ENCODE measurements around the gene STPG4.

DNA sequence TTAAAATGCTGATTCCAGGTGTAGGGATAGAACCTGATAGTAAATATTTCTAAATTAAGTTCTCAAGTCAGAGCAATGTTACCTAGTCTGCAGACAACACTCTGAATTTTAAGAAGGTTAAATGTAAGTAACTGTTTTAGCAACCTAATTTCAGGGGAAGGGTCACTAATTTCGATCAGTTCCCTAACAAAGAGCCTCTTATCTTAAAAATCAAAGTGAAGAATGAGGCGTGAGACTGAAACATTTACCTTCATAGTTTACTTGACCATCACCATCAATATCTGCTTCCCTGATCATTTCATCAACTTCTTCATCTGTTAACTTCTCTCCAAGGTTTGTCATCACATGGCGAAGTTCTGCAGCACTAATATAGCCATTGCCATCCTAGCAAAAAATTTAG lies 6.4 kb upstream of the STPG4 start:
- TF ChIP-seq EZH2 (IDR thresholded peaks at IDR 0.05) (no peak), POLR2A (IDR thresholded peaks at IDR 0.05; ENCODE audit: borderline replicate concordance, extremely low read depth, insufficient read depth, insufficient read length) (no peak), SIN3A (IDR thresholded peaks at IDR 0.05; ENCODE audit: low read depth) (no peak), ZNF274 (IDR thresholded peaks at IDR 0.05; ENCODE audit: low read depth, low read length) (no peak), POLR2AphosphoS5 (IDR thresholded peaks at IDR 0.05; ENCODE audit: low read depth, low read length) (no peak)
- TF ChIP-seq, protein P1, sequence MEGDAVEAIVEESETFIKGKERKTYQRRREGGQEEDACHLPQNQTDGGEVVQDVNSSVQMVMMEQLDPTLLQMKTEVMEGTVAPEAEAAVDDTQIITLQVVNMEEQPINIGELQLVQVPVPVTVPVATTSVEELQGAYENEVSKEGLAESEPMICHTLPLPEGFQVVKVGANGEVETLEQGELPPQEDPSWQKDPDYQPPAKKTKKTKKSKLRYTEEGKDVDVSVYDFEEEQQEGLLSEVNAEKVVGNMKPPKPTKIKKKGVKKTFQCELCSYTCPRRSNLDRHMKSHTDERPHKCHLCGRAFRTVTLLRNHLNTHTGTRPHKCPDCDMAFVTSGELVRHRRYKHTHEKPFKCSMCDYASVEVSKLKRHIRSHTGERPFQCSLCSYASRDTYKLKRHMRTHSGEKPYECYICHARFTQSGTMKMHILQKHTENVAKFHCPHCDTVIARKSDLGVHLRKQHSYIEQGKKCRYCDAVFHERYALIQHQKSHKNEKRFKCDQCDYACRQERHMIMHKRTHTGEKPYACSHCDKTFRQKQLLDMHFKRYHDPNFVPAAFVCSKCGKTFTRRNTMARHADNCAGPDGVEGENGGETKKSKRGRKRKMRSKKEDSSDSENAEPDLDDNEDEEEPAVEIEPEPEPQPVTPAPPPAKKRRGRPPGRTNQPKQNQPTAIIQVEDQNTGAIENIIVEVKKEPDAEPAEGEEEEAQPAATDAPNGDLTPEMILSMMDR (IDR thresholded peaks at IDR 0.05 in 2 of 3, conservative IDR thresholded peaks at IDR 0.05 in 1 of 3; ENCODE audit: borderline replicate concordance in 1 of 3, insufficient read depth in 1 of 3, low read depth in 2 of 3, low read length in 2 of 3): no peak
- TF ChIP-seq, protein P2, sequence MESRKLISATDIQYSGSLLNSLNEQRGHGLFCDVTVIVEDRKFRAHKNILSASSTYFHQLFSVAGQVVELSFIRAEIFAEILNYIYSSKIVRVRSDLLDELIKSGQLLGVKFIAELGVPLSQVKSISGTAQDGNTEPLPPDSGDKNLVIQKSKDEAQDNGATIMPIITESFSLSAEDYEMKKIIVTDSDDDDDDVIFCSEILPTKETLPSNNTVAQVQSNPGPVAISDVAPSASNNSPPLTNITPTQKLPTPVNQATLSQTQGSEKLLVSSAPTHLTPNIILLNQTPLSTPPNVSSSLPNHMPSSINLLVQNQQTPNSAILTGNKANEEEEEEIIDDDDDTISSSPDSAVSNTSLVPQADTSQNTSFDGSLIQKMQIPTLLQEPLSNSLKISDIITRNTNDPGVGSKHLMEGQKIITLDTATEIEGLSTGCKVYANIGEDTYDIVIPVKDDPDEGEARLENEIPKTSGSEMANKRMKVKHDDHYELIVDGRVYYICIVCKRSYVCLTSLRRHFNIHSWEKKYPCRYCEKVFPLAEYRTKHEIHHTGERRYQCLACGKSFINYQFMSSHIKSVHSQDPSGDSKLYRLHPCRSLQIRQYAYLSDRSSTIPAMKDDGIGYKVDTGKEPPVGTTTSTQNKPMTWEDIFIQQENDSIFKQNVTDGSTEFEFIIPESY (IDR thresholded peaks at IDR 0.05; ENCODE audit: extremely low read depth, insufficient replicate concordance, low read length): no peak
